CD4-positive, alpha-beta T cell treated with Interleukin-21 for 1 hour (primary cell): ENCODE data around the gene GNAO1.

Experiments used
- DNase-seq: peaks from one replicate; pipeline ENCODE4 v3.0.0-alpha.2; 2020

The GNAO1 gene

GRCh38 chr16:56351481-56351880 is 160.2 kb downstream of the GNAO1 start:
- no peak for DNase-seq

- no peak for DNase-seq
Measured at GRCh38 chr16:56352351-56353053, 161.2 kb downstream of the GNAO1 start.

- no peak for DNase-seq
Measured at GRCh38 chr16:56353054-56353921, 162.0 kb downstream of the GNAO1 start.

- DNase-seq = no peak
Measured at GRCh38 chr16:56354016-56354415, 162.7 kb downstream of the GNAO1 start.

- no peak for DNase-seq
Measured at GRCh38 chr16:56354746-56355145, 163.5 kb downstream of the GNAO1 start.

GRCh38 chr16:56355221-56355620 is 163.9 kb downstream of the GNAO1 start:
- no peak for DNase-seq

GRCh38 chr16:56355786-56356275 is 164.5 kb downstream of the GNAO1 start:
- no peak for DNase-seq

- DNase-seq = peak; percentile 60
Measured at GRCh38 chr16:56356276-56357240, 165.3 kb downstream of the GNAO1 start.

GRCh38 chr16:56357241-56357764 is 166.0 kb downstream of the GNAO1 start:
- no peak for DNase-seq

GRCh38 chr16:56357765-56358322 is 166.6 kb downstream of the GNAO1 start:
- no peak for DNase-seq

- DNase-seq = no peak
Measured at GRCh38 chr16:56360117-56361008, 169.1 kb downstream of the GNAO1 start.

GRCh38 chr16:56362057-56362655 is 170.9 kb downstream of the GNAO1 start:
- DNase-seq = no peak

- DNase-seq = no peak
Measured at GRCh38 chr16:56362706-56363105, 171.4 kb downstream of the GNAO1 start.

GRCh38 chr16:56363181-56363716 is 172.0 kb downstream of the GNAO1 start:
- DNase-seq = no peak

- DNase-seq = no peak
Measured at GRCh38 chr16:56363781-56364565, 172.7 kb downstream of the GNAO1 start.

GRCh38 chr16:56364865-56365264 is 173.6 kb downstream of the GNAO1 start:
- no peak for DNase-seq

GRCh38 chr16:56365552-56365951 is 174.3 kb downstream of the GNAO1 start:
- no peak for DNase-seq

- no peak for DNase-seq
Measured at GRCh38 chr16:56366945-56367344, 175.7 kb downstream of the GNAO1 start.

- DNase-seq = no peak
Measured at GRCh38 chr16:56367764-56368163, 176.5 kb downstream of the GNAO1 start.

- DNase-seq = no peak
Measured at GRCh38 chr16:56368545-56368944, 177.3 kb downstream of the GNAO1 start.
